Neural progenitor cell (in vitro differentiated cells): Measurements from ENCODE around the gene PTGER3.

Source experiments
- CTCF ChIP-seq: fragments of 200-600 bp; sonication (generic); IDR thresholded peaks from 2 replicates; pipeline ENCODE4 v1.5.1; 2017; ENCODE audit warnings: antibody characterized with exemption, mild to moderate bottlenecking
- EZH2phosphoT487 ChIP-seq: fragments of 200-600 bp; sonication (generic); IDR thresholded peaks from 2 replicates; pipeline ENCODE4 v1.6.1; 2017; ENCODE audit warnings: antibody characterized with exemption

GRCh38 chr1:70930062-70930461 is 117.6 kb downstream of the PTGER3 start:
- TF ChIP-seq CTCF = no peak
- no peak for TF ChIP-seq EZH2phosphoT487
